ENCODE data around the gene CALCOCO1.
A peak's percentile ranks its signal among the peaks of the same experiment; 100 is the strongest.

Gene CALCOCO1

DNA sequence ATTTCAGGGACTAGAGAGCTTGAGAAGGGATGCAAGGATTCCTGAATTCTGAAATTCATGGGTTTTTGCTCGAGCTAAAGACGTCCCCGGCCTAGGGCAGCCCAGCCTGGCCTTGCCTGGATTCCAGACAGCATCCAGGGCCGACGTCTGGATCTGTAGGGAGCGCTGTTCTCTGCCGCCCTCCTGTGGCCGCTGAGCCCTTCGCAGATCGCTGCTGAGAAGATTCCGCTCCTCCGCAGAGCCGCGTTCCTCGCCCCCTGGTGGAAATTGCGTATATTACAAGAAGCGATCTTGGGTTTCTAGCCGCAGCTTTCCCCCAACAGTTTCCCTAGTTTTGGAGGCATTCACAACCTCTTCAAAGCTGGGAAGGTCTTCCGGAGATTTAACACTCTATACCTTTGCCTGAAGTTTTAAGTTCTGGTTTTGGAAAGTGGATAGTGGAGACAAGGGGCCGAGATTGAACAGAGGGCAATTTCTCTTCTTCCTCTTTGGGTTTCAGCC is 19.4 kb upstream of the CALCOCO1 start:
- Histone ChIP-seq H4K20me1 (ENCODE audit: control insufficient read depth, insufficient read depth, low read depth, low read length) (no peaks in the 10 kb centered on the region), H3K4me2 (ENCODE audit: low read length) (peak overlapping the region; percentile 55), H3K9me3 (ENCODE audit: control insufficient read depth, insufficient read depth, low read length) (no peaks in the 10 kb centered on the region), H3F3A (ENCODE audit: control insufficient read depth, insufficient read depth) (peaks cover 18% of the 10 kb centered on the region), H3K9me2 (replicated peaks; ENCODE audit: control insufficient read depth, low read length) (no peaks in the 10 kb centered on the region), H3K4me1 (ENCODE audit: control insufficient read depth, low read length) (peaks cover 57% of the 10 kb centered on the region), H3K27ac (ENCODE audit: low read depth, low read length) (no peak overlapping the region), H3K27me3 (ENCODE audit: control insufficient read depth, low read length) (peaks cover 30% of the 10 kb centered on the region), H3K4me3 (ENCODE audit: low read length) (peak overlapping the region; percentile 11), H3K79me2 (ENCODE audit: control insufficient read depth, low read length) (no peaks in the 10 kb centered on the region), H3K36me3 (ENCODE audit: control insufficient read depth, low read length) (no peaks in the 10 kb centered on the region)
- TF ChIP-seq, protein P1, sequence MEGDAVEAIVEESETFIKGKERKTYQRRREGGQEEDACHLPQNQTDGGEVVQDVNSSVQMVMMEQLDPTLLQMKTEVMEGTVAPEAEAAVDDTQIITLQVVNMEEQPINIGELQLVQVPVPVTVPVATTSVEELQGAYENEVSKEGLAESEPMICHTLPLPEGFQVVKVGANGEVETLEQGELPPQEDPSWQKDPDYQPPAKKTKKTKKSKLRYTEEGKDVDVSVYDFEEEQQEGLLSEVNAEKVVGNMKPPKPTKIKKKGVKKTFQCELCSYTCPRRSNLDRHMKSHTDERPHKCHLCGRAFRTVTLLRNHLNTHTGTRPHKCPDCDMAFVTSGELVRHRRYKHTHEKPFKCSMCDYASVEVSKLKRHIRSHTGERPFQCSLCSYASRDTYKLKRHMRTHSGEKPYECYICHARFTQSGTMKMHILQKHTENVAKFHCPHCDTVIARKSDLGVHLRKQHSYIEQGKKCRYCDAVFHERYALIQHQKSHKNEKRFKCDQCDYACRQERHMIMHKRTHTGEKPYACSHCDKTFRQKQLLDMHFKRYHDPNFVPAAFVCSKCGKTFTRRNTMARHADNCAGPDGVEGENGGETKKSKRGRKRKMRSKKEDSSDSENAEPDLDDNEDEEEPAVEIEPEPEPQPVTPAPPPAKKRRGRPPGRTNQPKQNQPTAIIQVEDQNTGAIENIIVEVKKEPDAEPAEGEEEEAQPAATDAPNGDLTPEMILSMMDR (IDR thresholded peaks at IDR 0.05; ENCODE audit: low read depth, low read length, poor library complexity, severe bottlenecking) = peak; percentile 99
- no peak for TF ChIP-seq EZH2phosphoT487 (IDR thresholded peaks at IDR 0.05; ENCODE audit: borderline replicate concordance, low read length)

DNA sequence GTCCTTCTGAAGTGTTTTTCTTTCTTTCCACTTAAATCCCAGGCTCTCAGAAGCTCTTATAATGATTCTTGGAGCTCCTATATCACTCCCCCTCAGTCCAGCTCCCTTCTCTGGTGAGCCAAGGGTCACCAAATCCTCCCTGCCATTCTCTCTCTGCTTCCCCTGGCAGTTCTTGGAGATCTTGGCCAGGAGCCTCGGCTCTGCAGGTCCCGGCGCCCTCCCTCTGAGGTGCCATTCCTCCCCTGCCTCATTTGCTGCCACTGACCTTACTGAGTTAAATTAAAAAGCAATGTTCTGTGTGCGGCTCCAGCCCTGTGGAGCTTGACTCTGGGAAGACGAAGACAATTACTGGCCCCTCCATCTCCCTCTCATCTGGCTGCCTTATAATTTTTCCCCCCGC is 17.5 kb upstream of the CALCOCO1 start:
- Histone ChIP-seq H3K27me3 (ENCODE audit: control insufficient read depth, low read length) (peaks cover 30% of the 10 kb centered on the region), H3K9me3 (ENCODE audit: control insufficient read depth, insufficient read depth, low read length) (no peaks in the 10 kb centered on the region), H3F3A (ENCODE audit: control insufficient read depth, insufficient read depth) (peaks cover 13% of the 10 kb centered on the region; the same call in 1 of the 2 replicates), H3K79me2 (ENCODE audit: control insufficient read depth, low read length) (no peaks in the 10 kb centered on the region), H4K20me1 (ENCODE audit: control insufficient read depth, insufficient read depth, low read depth, low read length) (no peaks in the 10 kb centered on the region), H3K9me2 (replicated peaks; ENCODE audit: control insufficient read depth, low read length) (no peaks in the 10 kb centered on the region), H3K4me1 (ENCODE audit: control insufficient read depth, low read length) (peaks cover 38% of the 10 kb centered on the region), H3K4me2 (ENCODE audit: low read length) (no peak overlapping the region), H3K36me3 (ENCODE audit: control insufficient read depth, low read length) (no peaks in the 10 kb centered on the region), H3K4me3 (ENCODE audit: low read length) (no peak overlapping the region), H3K27ac (ENCODE audit: low read depth, low read length) (no peak overlapping the region)
- TF ChIP-seq EZH2phosphoT487 (IDR thresholded peaks at IDR 0.05; ENCODE audit: borderline replicate concordance, low read length) = no peak
- TF ChIP-seq, protein P1 (IDR thresholded peaks at IDR 0.05; ENCODE audit: low read depth, low read length, poor library complexity, severe bottlenecking) = no peak

DNA sequence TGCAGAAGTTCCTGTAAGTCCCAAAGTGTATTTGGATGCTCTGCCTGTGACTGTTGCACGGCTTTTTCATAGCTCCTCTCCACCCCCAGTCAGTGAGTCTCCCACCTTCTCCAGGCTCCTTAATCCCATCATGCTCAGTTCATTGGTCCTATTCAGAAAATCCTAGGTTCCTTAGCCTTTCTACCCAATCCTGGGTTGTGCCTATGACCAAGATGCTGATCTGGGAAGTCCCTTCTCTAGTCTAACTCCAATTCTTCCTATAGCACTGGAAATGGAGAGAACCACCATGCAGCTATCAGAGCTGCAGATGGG is 16.8 kb upstream of the CALCOCO1 start:
- H3F3A ChIP-seq (ENCODE audit: control insufficient read depth, insufficient read depth) = peaks cover 6% of the 10 kb centered on the region; the same call in 1 of the 2 replicates
- peaks cover 36% of the 10 kb centered on the region for H3K27me3 ChIP-seq (ENCODE audit: control insufficient read depth, low read length)
- TF ChIP-seq EZH2phosphoT487 (IDR thresholded peaks at IDR 0.05; ENCODE audit: borderline replicate concordance, low read length) = no peak
- TF ChIP-seq, protein P1 (IDR thresholded peaks at IDR 0.05; ENCODE audit: low read depth, low read length, poor library complexity, severe bottlenecking) = no peak
- no peaks in the 10 kb centered on the region for H3K79me2 ChIP-seq (ENCODE audit: control insufficient read depth, low read length)
- peaks cover 32% of the 10 kb centered on the region for H3K4me1 ChIP-seq (ENCODE audit: control insufficient read depth, low read length)
- no peak overlapping the region for H3K27ac ChIP-seq (ENCODE audit: low read depth, low read length)
- no peaks in the 10 kb centered on the region for H3K9me3 ChIP-seq (ENCODE audit: control insufficient read depth, insufficient read depth, low read length)
- H3K9me2 ChIP-seq (replicated peaks; ENCODE audit: control insufficient read depth, low read length) = no peaks in the 10 kb centered on the region
- H3K4me2 ChIP-seq (ENCODE audit: low read length) = no peak overlapping the region
- no peaks in the 10 kb centered on the region for H3K36me3 ChIP-seq (ENCODE audit: control insufficient read depth, low read length)
- no peaks in the 10 kb centered on the region for H4K20me1 ChIP-seq (ENCODE audit: control insufficient read depth, insufficient read depth, low read depth, low read length)
- no peak overlapping the region for H3K4me3 ChIP-seq (ENCODE audit: low read length)
